Upper lobe of right lung (tissue), 1 donor: Measurements from ENCODE around the gene IL18. TPM values are rescaled to one million over a fixed set of nuclear protein-coding genes. Genes with fewer than 3 reads are reported as not detected.

Source experiments
- ATAC-seq: fragments of 200-7000 bp; cut with Tn5 transposase; one replicate; pipeline ENCODE4 v1.9.1; 2020; ENCODE audit warnings: mild to moderate bottlenecking, moderate library complexity
- DNase-seq: peaks from one replicate; pipeline ENCODE4 v3.0.0-alpha.2; 2020
- H3K27ac ChIP-seq: fragments of 200-600 bp; one replicate; pipeline ENCODE4 v1.8.0; 2022
- H3K27me3 ChIP-seq: fragments of 200-600 bp; one replicate; pipeline ENCODE4 v1.8.0; 2022; ENCODE audit warnings: mild to moderate bottlenecking
- H3K36me3 ChIP-seq: fragments of 200-600 bp; one replicate; pipeline ENCODE4 v1.8.0; 2022
- H3K4me1 ChIP-seq: fragments of 200-600 bp; one replicate; pipeline ENCODE4 v1.8.0; 2022
- H3K4me3 ChIP-seq: fragments of 200-600 bp; one replicate; pipeline ENCODE4 v1.8.0; 2022; ENCODE audit warnings: mild to moderate bottlenecking
- H3K9me3 ChIP-seq: fragments of 200-600 bp; one replicate; pipeline ENCODE4 v1.8.0; 2022
- CTCF ChIP-seq: fragments of 200-600 bp; IDR thresholded peaks from one replicate; pipeline ENCODE4 v1.8.0; 2022; ENCODE audit warnings: antibody characterized with exemption
- intact Hi-C: fragments of 100-400 bp; cut with DNase I; formaldehyde crosslinking; loops from one replicate; pipeline ENCODE4 v1.11.0; 2022
- total RNA-seq: library from RNA; stranded (reverse); fragmentation: NEBNext Ultra II Directional; extraction: Animal tissue kit (Norgen Biotek cat#: 25700); gene quantifications from one replicate; pipeline ENCODE4 v1.2.1, GENCODE V29; 2021
- donor health status: DM: no; HTN: yes; CAD: no; lungs with severe emphysema.

Gene IL18
- total RNA-seq, 1 donor from 2014 or later: 49.9 TPM

DNA sequence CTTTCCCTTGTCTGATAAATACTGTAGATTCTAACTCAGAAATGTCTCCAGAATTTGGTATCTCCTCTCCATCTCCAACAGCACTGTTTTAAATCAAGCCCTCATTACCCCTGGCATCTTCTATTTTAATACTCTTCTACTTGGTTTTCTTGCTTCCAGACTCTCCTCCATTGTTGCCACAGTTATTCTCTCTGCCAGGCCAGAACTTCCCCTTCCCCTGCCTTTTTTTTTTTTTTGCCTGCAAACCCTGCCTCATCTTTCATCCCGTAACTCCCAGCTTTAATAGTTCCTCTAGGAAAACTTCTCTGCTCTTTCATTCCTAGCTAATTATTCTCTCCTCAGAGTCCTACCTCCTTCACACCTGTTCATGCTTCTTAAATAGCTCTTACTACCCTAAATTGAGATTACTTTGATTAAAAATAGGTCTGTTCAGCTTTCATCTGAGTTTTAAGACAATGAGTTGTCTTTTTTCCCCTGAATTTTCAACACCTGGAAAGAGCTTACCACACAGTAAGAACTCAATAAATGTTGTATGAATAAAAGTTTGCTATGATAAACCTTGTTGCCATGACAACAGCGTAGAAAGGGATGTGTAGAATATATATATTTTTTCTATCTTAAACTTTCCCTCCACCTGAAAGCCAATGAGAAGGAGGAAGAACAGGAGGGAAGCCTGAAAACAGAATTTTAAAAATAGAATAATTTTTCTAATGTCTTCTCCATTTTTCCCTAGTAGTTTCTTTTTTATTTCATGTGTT, 3.6 kb downstream of the IL18 start:
- intact Hi-C loops: no loop called here
- Histone ChIP-seq H3K27ac (peak overlapping the region; percentile 59), H3K4me3 (peak overlapping the region; percentile 5)

DNA sequence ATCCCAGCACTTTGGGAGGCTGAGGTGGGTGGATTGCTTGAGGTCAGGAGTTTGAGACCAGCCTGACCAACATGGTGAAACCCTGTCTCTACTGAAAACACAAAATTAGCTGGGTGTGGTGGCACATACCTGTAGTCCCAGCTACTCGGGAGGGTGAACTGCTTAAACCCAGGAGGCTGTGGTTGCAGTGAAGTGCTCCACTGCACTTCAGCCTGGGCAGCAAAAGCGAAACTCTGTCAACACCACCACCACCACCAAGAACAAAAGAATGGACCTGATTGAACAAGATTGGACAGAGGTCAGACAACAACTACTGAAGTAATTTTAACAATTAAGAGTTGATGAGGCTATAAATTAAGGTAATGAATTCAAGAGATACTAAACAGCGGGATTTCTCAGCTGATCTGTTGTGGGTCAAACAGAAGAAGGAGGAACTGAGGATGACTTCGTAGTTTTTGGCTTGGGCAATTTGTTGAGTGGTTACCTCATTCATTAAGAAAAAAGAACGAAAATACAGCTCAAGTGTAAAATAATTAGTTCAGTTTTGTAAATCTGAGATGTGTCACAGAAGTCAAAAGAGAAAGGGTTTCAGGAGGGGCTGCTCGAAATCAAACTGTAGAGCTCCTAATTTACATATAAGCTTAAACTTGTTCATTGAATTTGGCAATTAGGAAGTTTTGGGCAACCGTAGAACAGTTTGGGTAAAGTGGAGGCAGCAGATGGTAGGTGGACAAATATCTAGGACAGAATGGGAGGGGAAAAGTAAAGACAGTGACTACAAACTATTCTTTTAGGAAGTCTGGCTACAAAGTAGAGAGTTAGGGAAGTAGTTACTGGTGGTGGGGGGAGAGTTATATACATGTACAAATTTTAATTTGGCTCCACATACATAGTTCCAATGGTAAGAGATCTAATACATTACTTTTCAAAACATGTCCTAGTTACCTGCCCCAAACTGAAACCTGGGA, 4.5 kb downstream of the IL18 start:
- intact Hi-C loops: no loop called here
- H3K27ac ChIP-seq: peak overlapping the region; percentile 59

More for the DNA sequence above, 3.6 kb downstream of the IL18 start:
- H3K36me3 ChIP-seq: no peaks in the 10 kb centered on the region
- TF ChIP-seq CTCF: no peak
- DNase-seq (no peak), ATAC-seq (no peak)
- peaks cover 15% of the 10 kb centered on the region for H3K4me1 ChIP-seq
- no peaks in the 10 kb centered on the region for H3K9me3 ChIP-seq
- H3K27me3 ChIP-seq: no peaks in the 10 kb centered on the region

GRCh38 chr11:112156956-112157766, 6.7 kb downstream of the IL18 start:
- Histone ChIP-seq H3K4me3 (no peak overlapping the region), H3K27ac (no peak overlapping the region), H3K9me3 (no peaks in the 10 kb centered on the region), H3K36me3 (peaks cover 10% of the 10 kb centered on the region), H3K4me1 (peaks cover 15% of the 10 kb centered on the region), H3K27me3 (no peaks in the 10 kb centered on the region)
- TF ChIP-seq CTCF: no peak
- DNase-seq (no peak), ATAC-seq (peak; percentile 88)
- intact Hi-C loops: no loop called here

More for the DNA sequence above, 4.5 kb downstream of the IL18 start:
- TF ChIP-seq CTCF: no peak
- H3K4me3 ChIP-seq: no peak overlapping the region
- peaks cover 2% of the 10 kb centered on the region for H3K36me3 ChIP-seq
- DNase-seq (no peak), ATAC-seq (peak; percentile 26)
- H3K9me3 ChIP-seq: no peaks in the 10 kb centered on the region
- peaks cover 15% of the 10 kb centered on the region for H3K4me1 ChIP-seq
- H3K27me3 ChIP-seq: no peaks in the 10 kb centered on the region

GRCh38 chr11:112156153-112156955, 7.5 kb downstream of the IL18 start:
- H3K9me3 ChIP-seq: no peaks in the 10 kb centered on the region
- DNase-seq (no peak), ATAC-seq (no peak)
- TF ChIP-seq CTCF: no peak
- peaks cover 12% of the 10 kb centered on the region for H3K36me3 ChIP-seq
- H3K4me1 ChIP-seq: peaks cover 15% of the 10 kb centered on the region
- H3K27me3 ChIP-seq: no peaks in the 10 kb centered on the region
- H3K27ac ChIP-seq: no peak overlapping the region
- no peak overlapping the region for H3K4me3 ChIP-seq
- intact Hi-C loops: no loop called here
